NOMO-1 (cell line): ENCODE measurements around the gene TOMM6.

ENCODE experiments used
- DNase-seq, 2 experiments: peaks; one replicate each; lab custom pipeline; 2025; ENCODE audit not compliant: unreplicated experiment in 2 of 2; lab: John Stamatoyannopoulos, UW

Gene TOMM6

DNA sequence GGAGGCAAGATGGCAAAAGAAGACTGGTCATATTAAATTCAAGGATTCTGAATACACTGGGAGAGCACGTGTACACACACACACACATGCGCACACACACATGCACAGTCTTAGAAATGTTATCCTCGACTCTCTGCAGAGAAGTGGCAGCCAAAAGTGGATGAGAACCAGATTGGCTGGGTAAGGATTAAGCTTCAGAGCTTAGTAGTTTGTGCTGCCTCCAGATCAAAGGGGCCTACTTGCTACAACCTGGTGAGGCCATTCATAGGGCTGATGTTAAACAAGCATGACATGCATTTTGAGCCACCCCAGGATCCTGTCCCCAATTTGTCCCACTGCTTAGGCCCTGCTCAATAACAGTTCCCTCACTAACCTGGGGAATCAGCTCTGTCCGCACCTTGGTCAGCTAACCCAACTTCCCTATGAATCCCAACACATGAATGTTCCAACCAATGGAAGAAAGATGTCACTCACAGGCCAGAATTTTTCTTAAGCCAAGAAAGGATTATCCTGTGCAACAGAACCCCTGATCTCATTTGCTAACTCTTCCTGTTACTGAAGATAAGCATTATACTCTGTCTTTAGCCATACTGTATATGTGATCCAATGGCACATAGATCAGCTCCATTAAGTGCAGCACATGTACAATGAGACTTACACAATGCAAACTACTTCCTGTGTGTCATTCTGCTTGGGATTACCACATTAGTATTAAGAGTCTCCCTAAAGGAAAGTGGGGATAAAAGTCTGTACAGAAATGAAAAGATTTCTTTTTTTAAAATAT lies 31.0 kb downstream of the TOMM6 start:
- DNase-seq, result peak in 1 of 2 experiments; percentile 14

DNA sequence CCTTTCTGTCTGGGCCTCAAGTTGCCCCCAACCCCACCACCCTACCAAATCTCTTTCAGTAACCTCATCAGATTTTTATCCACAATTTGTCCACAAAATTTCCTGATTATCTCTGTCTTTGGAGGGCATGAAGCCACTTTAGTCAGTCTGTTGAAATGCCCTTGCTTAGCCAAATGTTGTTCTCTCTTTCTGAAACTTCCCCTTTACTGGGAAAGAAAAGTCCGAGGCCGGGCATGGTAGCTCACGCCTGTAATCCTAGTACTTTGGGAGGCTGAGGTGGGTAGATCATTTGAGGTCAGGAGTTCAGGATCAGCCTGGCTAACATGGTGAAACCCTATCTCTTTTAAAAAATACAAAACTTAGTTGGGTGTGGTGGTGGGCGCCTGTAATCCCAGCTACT lies 33.8 kb downstream of the TOMM6 start:
- DNase-seq, result peak in 1 of 2 experiments; percentile 22

DNA sequence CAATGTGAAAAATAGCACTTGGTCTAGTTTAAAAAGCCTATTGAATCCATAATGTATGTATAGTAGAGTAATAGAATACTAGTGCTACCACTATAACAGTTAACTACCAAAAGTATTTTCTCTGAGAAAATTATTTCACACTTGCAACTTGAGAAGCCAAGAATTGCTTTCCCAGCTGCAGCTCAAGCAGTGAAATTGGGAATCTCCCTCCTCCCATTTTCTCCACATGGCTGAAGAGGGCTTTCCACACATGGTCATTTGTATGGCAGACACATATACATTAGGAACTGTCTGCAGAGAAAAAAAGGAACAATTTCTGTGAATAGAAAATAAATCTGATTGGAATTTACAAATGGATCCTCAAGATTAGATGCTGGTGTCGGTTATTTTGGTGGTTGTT lies 34.5 kb downstream of the TOMM6 start:
- no peak for DNase-seq

DNA sequence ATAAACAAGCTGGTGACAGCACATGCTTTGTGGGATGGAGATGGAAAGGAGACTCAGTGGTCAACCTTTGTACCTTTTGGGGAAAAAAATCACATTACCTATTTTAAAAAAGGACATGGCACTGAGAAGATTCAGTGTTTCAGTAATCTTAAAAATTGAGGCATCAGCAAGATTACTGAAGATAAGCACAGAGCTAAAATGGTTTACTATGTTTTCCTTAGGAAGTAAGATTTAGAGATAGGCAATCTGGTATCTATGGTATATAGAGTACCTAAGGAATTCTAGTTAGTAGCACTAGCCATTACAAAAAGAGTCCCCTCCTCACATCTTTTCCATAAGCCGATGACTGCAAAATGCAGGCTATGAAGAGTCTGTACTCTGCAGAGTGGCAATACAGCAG lies 35.7 kb downstream of the TOMM6 start:
- no peak for DNase-seq

DNA sequence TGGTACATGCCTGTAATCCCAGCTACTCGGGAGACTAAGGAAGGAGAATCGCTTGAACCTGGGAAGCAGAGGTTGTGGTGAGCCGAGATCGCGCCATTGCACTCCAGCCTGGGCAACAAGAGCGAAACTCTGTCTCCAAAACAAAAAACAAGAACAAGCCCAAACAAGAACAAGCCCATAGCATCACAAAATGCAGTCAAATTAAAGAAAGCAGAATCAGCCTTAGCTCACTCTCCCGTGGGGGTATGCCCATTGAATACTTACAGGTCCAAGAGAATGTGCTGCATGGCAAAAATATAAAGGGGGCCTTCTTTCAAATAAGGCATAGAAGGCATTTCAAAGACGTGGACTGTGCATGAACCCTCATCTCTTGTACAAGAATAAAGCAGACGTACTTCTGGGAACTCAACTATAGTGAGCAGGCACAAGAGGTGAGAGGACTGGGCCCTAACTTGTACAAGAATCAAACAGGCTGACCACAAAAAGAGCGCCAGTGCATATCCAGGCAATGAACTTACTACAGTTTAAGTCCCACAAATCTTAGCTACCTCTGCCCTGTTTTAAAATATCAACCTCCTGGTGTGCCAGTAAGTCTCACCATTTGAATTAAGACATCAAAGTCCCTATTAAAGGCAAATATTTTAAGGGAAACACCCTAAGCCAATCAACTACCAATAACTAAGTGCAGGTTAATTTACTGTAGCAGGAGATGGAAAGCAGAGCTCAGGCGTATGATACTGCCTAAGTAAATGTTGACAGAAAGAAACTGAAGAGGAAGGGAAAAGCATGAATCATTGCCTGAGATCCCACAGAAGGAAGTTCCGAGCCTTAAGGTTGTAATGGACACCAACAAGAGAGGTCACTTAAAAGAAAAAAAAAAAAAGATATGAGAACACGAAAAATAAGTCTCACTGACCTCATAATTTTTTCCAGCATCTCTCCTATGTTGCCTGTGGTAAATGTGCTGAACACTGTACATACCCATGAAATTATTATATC lies 37.4 kb downstream of the TOMM6 start:
- peak in 1 of 2 experiments; percentile 22 for DNase-seq

DNA sequence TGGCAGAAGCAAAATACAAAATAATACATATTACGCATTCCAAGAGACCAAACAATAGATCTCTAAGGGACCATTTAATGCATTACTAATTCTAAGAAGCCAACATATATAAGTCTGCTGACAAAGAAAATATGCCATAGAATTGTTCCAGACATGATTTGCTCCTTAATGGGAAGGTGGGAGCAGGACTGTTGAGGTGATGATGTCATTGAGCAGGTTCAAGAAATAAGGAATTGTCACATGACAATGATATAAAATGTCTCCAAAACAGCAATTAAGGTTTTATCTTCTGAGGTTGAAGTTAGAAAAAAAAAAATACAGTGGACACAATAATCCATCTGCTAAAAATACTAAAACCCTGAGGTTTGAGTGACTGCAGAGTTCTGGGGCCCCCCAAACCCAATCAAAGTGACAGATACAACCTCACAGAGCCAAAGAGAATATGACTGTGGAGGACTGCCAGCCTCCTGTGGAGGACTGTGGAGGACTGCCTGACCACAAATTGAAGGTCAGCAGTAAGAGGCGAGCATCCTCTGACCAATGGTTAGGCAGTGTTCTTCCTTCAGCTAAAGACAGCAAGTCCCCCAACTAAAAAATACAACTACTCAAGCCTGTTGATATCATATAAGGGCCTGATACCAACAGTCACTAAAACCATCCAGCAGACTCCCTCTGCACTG lies 39.0 kb downstream of the TOMM6 start:
- no peak for DNase-seq

DNA sequence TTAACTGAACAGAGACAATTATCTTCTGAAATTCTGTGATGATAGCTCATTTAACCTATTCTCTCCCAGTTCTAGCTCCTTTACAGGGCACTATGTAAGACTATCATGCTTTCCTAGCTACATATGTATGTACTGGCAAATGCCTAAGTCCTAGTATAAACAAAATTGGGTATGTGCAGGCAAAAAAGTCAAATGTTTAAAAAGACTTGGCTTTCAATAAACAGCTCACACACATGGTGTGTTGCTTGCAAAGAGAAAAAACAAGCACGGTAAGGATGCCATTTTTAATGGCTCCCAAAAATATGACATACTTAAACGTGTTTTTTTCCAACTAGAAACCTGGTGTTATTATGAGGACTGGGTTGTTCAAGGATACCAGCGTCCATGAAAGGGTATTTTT lies 44.8 kb downstream of the TOMM6 start:
- no peak for DNase-seq

DNA sequence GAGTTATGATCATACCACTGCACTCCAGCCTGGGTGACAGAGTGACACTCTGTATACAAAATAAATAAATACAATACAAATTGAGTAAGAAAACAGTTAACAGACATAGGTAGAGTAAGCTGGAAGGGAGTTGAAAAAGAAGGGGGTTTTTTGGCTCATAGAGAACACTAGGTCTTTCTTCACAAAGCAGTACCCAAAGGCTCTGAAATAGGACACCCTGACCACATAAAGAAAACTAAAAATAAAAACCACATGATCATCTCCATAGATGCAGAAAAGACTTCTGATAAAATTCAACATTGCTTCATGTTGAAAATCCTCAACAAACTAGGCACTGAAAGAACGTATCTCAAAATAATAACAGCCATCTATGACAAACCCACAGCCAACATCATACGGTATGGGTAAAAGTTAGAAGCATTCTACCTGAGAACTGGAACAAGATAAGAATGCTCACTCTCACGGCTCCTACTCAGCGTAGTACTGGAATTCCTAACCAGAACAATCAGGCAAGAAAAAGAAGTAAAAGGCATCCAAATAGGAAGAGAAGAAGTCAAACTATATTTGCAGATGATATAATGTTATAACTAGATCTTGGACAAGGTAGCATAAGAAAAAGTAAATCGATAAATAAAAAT lies 48.6 kb downstream of the TOMM6 start:
- no peak for DNase-seq

DNA sequence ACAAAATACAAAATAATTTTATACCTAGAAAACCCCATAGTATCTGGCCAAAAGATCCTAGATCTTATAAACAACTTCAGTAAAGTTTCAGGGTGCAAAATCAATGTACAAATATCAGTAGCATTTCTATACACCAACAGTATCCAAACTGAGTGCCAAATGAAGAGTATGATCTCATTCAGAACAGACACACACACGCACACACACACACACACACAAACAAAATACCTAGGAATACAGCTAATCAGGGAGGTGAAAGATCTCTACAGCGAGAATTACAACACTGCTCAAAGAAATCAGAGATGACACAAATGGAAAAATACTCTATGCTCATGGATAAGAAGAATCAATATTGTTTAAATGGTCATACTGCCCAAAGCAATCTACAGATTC lies 49.2 kb downstream of the TOMM6 start:
- no peak for DNase-seq
